Measurements from ENCODE around the gene PGF.

The PGF gene

GRCh38 chr14:74978416-74978947 is 23.1 kb upstream of the PGF start:
- no peak for DNase-seq (ENCODE audit: low spot score)

GRCh38 chr14:74977901-74978385 is 22.5 kb upstream of the PGF start:
- no peak for DNase-seq (ENCODE audit: low spot score)

GRCh38 chr14:74977164-74977900 is 21.9 kb upstream of the PGF start:
- no peak for DNase-seq (ENCODE audit: low spot score)

GRCh38 chr14:74976264-74977113 is 21.1 kb upstream of the PGF start:
- no peak for DNase-seq (ENCODE audit: low spot score)

GRCh38 chr14:74975059-74975810 is 19.8 kb upstream of the PGF start:
- DNase-seq (ENCODE audit: low spot score), result no peak

- DNase-seq (ENCODE audit: low spot score), result no peak
These were observed 19.1 kb upstream of the PGF start for GRCh38 chr14:74974364-74975058.

- DNase-seq (ENCODE audit: low spot score), result no peak
These were observed 18.5 kb upstream of the PGF start for GRCh38 chr14:74973905-74974363.

- DNase-seq (ENCODE audit: low spot score), result no peak
These were observed 17.7 kb upstream of the PGF start for GRCh38 chr14:74973003-74973653.

GRCh38 chr14:74968811-74969210 is 13.4 kb upstream of the PGF start:
- no peak for DNase-seq (ENCODE audit: low spot score)

GRCh38 chr14:74965486-74966153 is 10.2 kb upstream of the PGF start:
- DNase-seq (ENCODE audit: low spot score), result no peak

GRCh38 chr14:74964787-74965485 is 9.5 kb upstream of the PGF start:
- DNase-seq (ENCODE audit: low spot score), result no peak

- DNase-seq (ENCODE audit: low spot score), result no peak
These were observed 8.4 kb upstream of the PGF start for GRCh38 chr14:74963705-74964271.

GRCh38 chr14:74963178-74963704 is 7.8 kb upstream of the PGF start:
- DNase-seq (ENCODE audit: low spot score), result no peak

GRCh38 chr14:74962493-74962892 is 7.1 kb upstream of the PGF start:
- no peak for DNase-seq (ENCODE audit: low spot score)

- no peak for DNase-seq (ENCODE audit: low spot score)
These were observed 6.6 kb upstream of the PGF start for GRCh38 chr14:74962046-74962445.

- no peak for DNase-seq (ENCODE audit: low spot score)
These were observed 6.0 kb upstream of the PGF start for GRCh38 chr14:74961238-74961911.

GRCh38 chr14:74960736-74961135 is 5.3 kb upstream of the PGF start:
- no peak for DNase-seq (ENCODE audit: low spot score)

GRCh38 chr14:74959596-74960180 is 4.3 kb upstream of the PGF start:
- DNase-seq (ENCODE audit: low spot score), result no peak
